ENCODE measurements around the gene ADSS1. TPM values are rescaled to one million over a fixed set of nuclear protein-coding genes. Genes with fewer than 3 reads are reported as not detected.

The ADSS1 gene
- total RNA-seq, 1 donor from 2014 or later = 10.3 TPM

- Histone ChIP-seq H3K4me3 (no peak overlapping the region), H3K4me1 (peaks cover 14% of the 10 kb centered on the region), H3K36me3 (peaks cover 0 to 22% of the 10 kb centered on the region in 2 donors), H3K27ac (no peak overlapping the region), H3K9me3 (no peaks in the 10 kb centered on the region), H3K27me3 (no peaks in the 10 kb centered on the region)
- no peak for DNase-seq (ENCODE audit: extremely low spot score in 2 of 2)
- TF ChIP-seq POLR2A (IDR thresholded peaks at IDR 0.05) = no peak
- TF ChIP-seq CTCF (IDR thresholded peaks at IDR 0.05) = no peak
- TF ChIP-seq POLR2AphosphoS5 (IDR thresholded peaks at IDR 0.05; ENCODE audit: insufficient read depth in 1 of 2, low read depth in 1 of 2) = no peak
- intact Hi-C loops (cut with DNase I) = no loop called here
These were observed 19.8 kb upstream of the ADSS1 start for GRCh38 chr14:104704252-104704651.

GRCh38 chr14:104705340-104706047 lies 18.5 kb upstream of the ADSS1 start:
- intact Hi-C loops (cut with DNase I) = loop anchor here (2.0 kb wide), 1 partner anchor 55 kb away; no protein-coding TSS in a partner anchor

GRCh38 chr14:104706733-104707607 lies 17.1 kb upstream of the ADSS1 start:
- H3K4me3 ChIP-seq = no peak overlapping the region
- H3K36me3 ChIP-seq = peaks cover 0 to 42% of the 10 kb centered on the region in 2 donors
- H3K9me3 ChIP-seq = no peaks in the 10 kb centered on the region
- DNase-seq (ENCODE audit: extremely low spot score in 2 of 2) = no peak
- H3K4me1 ChIP-seq = peaks cover 6% of the 10 kb centered on the region
- intact Hi-C loops (cut with DNase I) = loop anchor here (2.0 kb wide), 1 partner anchor 56 kb away; no protein-coding TSS in a partner anchor
- no peak overlapping the region for H3K27ac ChIP-seq
- no peak for TF ChIP-seq POLR2A (IDR thresholded peaks at IDR 0.05)
- TF ChIP-seq CTCF (IDR thresholded peaks at IDR 0.05) = no peak
- TF ChIP-seq POLR2AphosphoS5 (IDR thresholded peaks at IDR 0.05; ENCODE audit: insufficient read depth in 1 of 2, low read depth in 1 of 2) = no peak
- no peaks in the 10 kb centered on the region for H3K27me3 ChIP-seq

More at GRCh38 chr14:104705340-104706047, 18.5 kb upstream of the ADSS1 start:
- no peak for TF ChIP-seq POLR2AphosphoS5 (IDR thresholded peaks at IDR 0.05; ENCODE audit: insufficient read depth in 1 of 2, low read depth in 1 of 2)
- TF ChIP-seq POLR2A (IDR thresholded peaks at IDR 0.05) = no peak
- no peak for TF ChIP-seq CTCF (IDR thresholded peaks at IDR 0.05)
- Histone ChIP-seq H3K4me3 (no peak overlapping the region), H3K27ac (no peak overlapping the region), H3K4me1 (peaks cover 6% of the 10 kb centered on the region), H3K36me3 (peaks cover 0 to 34% of the 10 kb centered on the region in 2 donors), H3K27me3 (no peaks in the 10 kb centered on the region), H3K9me3 (no peaks in the 10 kb centered on the region)
- DNase-seq (ENCODE audit: extremely low spot score in 2 of 2) = no peak

GRCh38 chr14:104707608-104708595 lies 16.1 kb upstream of the ADSS1 start:
- Histone ChIP-seq H3K27me3 (no peaks in the 10 kb centered on the region), H3K4me1 (peaks cover 6% of the 10 kb centered on the region), H3K27ac (no peak overlapping the region), H3K4me3 (no peak overlapping the region), H3K9me3 (no peaks in the 10 kb centered on the region), H3K36me3 (peaks cover 0 to 49% of the 10 kb centered on the region in 2 donors)
- TF ChIP-seq POLR2AphosphoS5 (IDR thresholded peaks at IDR 0.05; ENCODE audit: insufficient read depth in 1 of 2, low read depth in 1 of 2) (peak in 1 of 2 donors; percentile 14), POLR2A (IDR thresholded peaks at IDR 0.05) (no peak), CTCF (IDR thresholded peaks at IDR 0.05) (no peak)
- DNase-seq (ENCODE audit: extremely low spot score in 2 of 2) = no peak
- intact Hi-C loops (cut with DNase I) = loop anchor here (2.0 kb wide), 1 partner anchor 57 kb away; no protein-coding TSS in a partner anchor

All from vagina (tissue), 2 donors.